ENCODE measurements around the gene DOC2A.
"Not testable (repeated sequence)": the region's sequence is repeated elsewhere in the genome, so short reads cannot be mapped to it uniquely, and the experiment has no call there.

Gene DOC2A

GRCh38 chr16:29974291-29975133 lies 36.3 kb downstream of the DOC2A start:
- in situ Hi-C loops (cut with MboI; ENCODE audit: low sequenced_read_pairs), result no loop called here

- in situ Hi-C loops (cut with MboI; ENCODE audit: low sequenced_read_pairs), result no loop called here
Observed at GRCh38 chr16:29973384-29974246, 37.2 kb downstream of the DOC2A start, which contains the start of gene TAOK2. TSS of gene TAOK2 (plus strand) at chr16:29973868. CDS start at chr16:29977773, 3,905 bp downstream.

- in situ Hi-C loops (cut with MboI; ENCODE audit: low sequenced_read_pairs), result no loop called here
Observed at GRCh38 chr16:29972992-29973383, 37.8 kb downstream of the DOC2A start.

GRCh38 chr16:29972500-29972899 lies 38.3 kb downstream of the DOC2A start:
- in situ Hi-C loops (cut with MboI; ENCODE audit: low sequenced_read_pairs), result no loop called here

- in situ Hi-C loops (cut with MboI; ENCODE audit: low sequenced_read_pairs), result no loop called here
Observed at GRCh38 chr16:29971304-29971703, 39.5 kb downstream of the DOC2A start.

GRCh38 chr16:29968205-29968604 lies 42.6 kb downstream of the DOC2A start:
- in situ Hi-C loops (cut with MboI; ENCODE audit: low sequenced_read_pairs), result no loop called here

- in situ Hi-C loops (cut with MboI; ENCODE audit: low sequenced_read_pairs), result no loop called here
Observed at GRCh38 chr16:29963021-29963743, 47.6 kb downstream of the DOC2A start.

- in situ Hi-C loops (cut with MboI; ENCODE audit: low sequenced_read_pairs), result no loop called here
Observed at GRCh38 chr16:29962344-29962994, 48.4 kb downstream of the DOC2A start.

GRCh38 chr16:29961479-29962343 lies 49.1 kb downstream of the DOC2A start, which contains the start of gene TMEM219:
TSS of gene TMEM219 (plus strand) at chr16:29962079. CDS start at chr16:29963144, 1,065 bp downstream.
- in situ Hi-C loops (cut with MboI; ENCODE audit: low sequenced_read_pairs), result no loop called here

GRCh38 chr16:29961127-29961478 lies 49.7 kb downstream of the DOC2A start:
- in situ Hi-C loops (cut with MboI; ENCODE audit: low sequenced_read_pairs), result no loop called here

GRCh38 chr16:29959821-29960220 lies 51.0 kb downstream of the DOC2A start:
- in situ Hi-C loops (cut with MboI; ENCODE audit: low sequenced_read_pairs), result not testable (repeated sequence)

GRCh38 chr16:29959293-29959692 lies 51.5 kb downstream of the DOC2A start:
- in situ Hi-C loops (cut with MboI; ENCODE audit: low sequenced_read_pairs), result no loop called here

- in situ Hi-C loops (cut with MboI; ENCODE audit: low sequenced_read_pairs), result no loop called here
Observed at GRCh38 chr16:29958756-29959155, 52.1 kb downstream of the DOC2A start.

All from HL-60/S4 (cell line).